Stimulated activated CD4-positive, alpha-beta T cell treated with anti-CD3 and anti-CD28 coated beads, Interleukin-1b, Interleukin-23, amount 100 ng/mL, for 1 hour (primary cell): ENCODE results near the gene SPAG17.

Experiments used
- DNase-seq, 2 donors: peaks; one replicate each; pipeline ENCODE4 v3.0.0-alpha.2; 2020; ENCODE audit warnings: low read depth in 2 of 2

The SPAG17 gene

GRCh38 chr1:118118873-118119463, 66.1 kb downstream of the SPAG17 start:
- DNase-seq: no peak

- no peak for DNase-seq
Observed at GRCh38 chr1:118118469-118118868, 66.6 kb downstream of the SPAG17 start.

GRCh38 chr1:118117521-118117920, 67.5 kb downstream of the SPAG17 start:
- no peak for DNase-seq

GRCh38 chr1:118116909-118117308, 68.1 kb downstream of the SPAG17 start:
- no peak for DNase-seq

- no peak for DNase-seq
Observed at GRCh38 chr1:118116401-118116800, 68.6 kb downstream of the SPAG17 start.

GRCh38 chr1:118115567-118116295, 69.3 kb downstream of the SPAG17 start:
- no peak for DNase-seq

GRCh38 chr1:118113261-118113660, 71.8 kb downstream of the SPAG17 start:
- DNase-seq: no peak

GRCh38 chr1:118110580-118110979, 74.4 kb downstream of the SPAG17 start:
- DNase-seq: no peak

- no peak for DNase-seq
Observed at GRCh38 chr1:118104951-118105350, 80.1 kb downstream of the SPAG17 start.

- no peak for DNase-seq
Observed at GRCh38 chr1:118102445-118102844, 82.6 kb downstream of the SPAG17 start.

GRCh38 chr1:118101999-118102398, 83.0 kb downstream of the SPAG17 start:
- DNase-seq: no peak

- DNase-seq: no peak
Observed at GRCh38 chr1:118101515-118101844, 83.5 kb downstream of the SPAG17 start.

- DNase-seq: no peak
Observed at GRCh38 chr1:118100686-118101514, 84.1 kb downstream of the SPAG17 start.

GRCh38 chr1:118099686-118100085, 85.3 kb downstream of the SPAG17 start:
- no peak for DNase-seq

GRCh38 chr1:118097622-118098348, 87.2 kb downstream of the SPAG17 start:
- no peak for DNase-seq

- DNase-seq: no peak
Observed at GRCh38 chr1:118093017-118093416, 92.0 kb downstream of the SPAG17 start.

GRCh38 chr1:118090130-118090529, 94.9 kb downstream of the SPAG17 start:
- no peak for DNase-seq

GRCh38 chr1:118085365-118085764, 99.7 kb downstream of the SPAG17 start:
- no peak for DNase-seq

GRCh38 chr1:118084400-118084799, 100.6 kb downstream of the SPAG17 start:
- DNase-seq: no peak

GRCh38 chr1:118082984-118083383, 102.0 kb downstream of the SPAG17 start:
- no peak for DNase-seq

- no peak for DNase-seq
Observed at GRCh38 chr1:118081387-118081786, 103.6 kb downstream of the SPAG17 start.
